IPS-18a (cell line): ENCODE results near the gene CDK14.

ENCODE experiments used
- H3K27ac ChIP-seq: one replicate; pipeline ENCODE4 v1.5.1; 2013; ENCODE audit warnings: low read length
- H3K27me3 ChIP-seq: one replicate; pipeline ENCODE4 v1.6.1; 2013; ENCODE audit warnings: mild to moderate bottlenecking, low read length; ENCODE audit not compliant: control insufficient read depth, insufficient read depth
- H3K36me3 ChIP-seq: one replicate; pipeline ENCODE4 v1.6.1; 2013; ENCODE audit warnings: low read depth, low read length; ENCODE audit not compliant: control insufficient read depth
- H3K4me1 ChIP-seq: one replicate; pipeline ENCODE4 v1.6.1; 2013; ENCODE audit warnings: low read depth, low read length; ENCODE audit not compliant: control insufficient read depth
- H3K4me3 ChIP-seq: one replicate; pipeline ENCODE4 v1.5.1; 2013; ENCODE audit warnings: low read length
- H3K9ac ChIP-seq: one replicate; pipeline ENCODE4 v1.6.1; 2013; ENCODE audit warnings: mild to moderate bottlenecking, low read length, moderate library complexity
- H3K9me3 ChIP-seq: one replicate; pipeline ENCODE4 v1.6.1; 2013; ENCODE audit warnings: low read depth, low read length; ENCODE audit not compliant: control insufficient read depth

CDK14 gene

DNA sequence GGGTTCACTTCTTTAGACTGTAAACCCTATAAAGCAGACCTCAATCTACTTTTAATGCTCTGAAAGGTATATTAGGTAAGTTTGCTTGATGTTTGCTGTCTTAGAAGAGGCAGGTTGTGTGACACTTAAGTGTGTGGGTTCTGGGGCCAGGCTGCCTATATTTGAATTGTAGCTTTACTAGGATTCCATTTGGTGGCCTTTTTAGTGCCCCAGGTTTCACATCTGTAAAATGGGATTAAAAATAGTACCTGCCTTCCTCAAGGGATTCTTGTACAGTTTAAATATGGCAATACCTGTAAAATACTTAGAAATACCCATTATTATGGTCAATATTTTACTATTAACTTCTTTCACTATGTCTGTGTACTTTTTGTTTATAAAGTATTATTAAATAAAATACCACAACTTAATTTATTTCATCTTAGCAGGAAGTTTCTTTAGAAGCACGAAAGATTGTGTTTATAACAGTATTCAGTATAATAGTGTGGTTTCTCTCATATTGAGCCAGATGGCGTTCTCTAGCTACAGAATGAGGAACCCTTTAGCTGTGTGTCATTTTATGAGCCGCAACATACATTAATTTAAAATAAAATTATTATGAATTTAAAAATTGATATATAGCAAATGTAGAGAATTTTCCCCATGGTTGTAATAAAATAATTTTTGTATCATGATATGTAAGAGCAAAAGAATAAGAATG is 94.2 kb downstream of the CDK14 start:
- Histone ChIP-seq H3K9me3 (no peaks in the 10 kb centered on the region), H3K4me3 (no peak overlapping the region), H3K36me3 (no peaks in the 10 kb centered on the region), H3K27me3 (no peaks in the 10 kb centered on the region), H3K27ac (no peak overlapping the region), H3K4me1 (peaks cover 9% of the 10 kb centered on the region), H3K9ac (no peak overlapping the region)

DNA sequence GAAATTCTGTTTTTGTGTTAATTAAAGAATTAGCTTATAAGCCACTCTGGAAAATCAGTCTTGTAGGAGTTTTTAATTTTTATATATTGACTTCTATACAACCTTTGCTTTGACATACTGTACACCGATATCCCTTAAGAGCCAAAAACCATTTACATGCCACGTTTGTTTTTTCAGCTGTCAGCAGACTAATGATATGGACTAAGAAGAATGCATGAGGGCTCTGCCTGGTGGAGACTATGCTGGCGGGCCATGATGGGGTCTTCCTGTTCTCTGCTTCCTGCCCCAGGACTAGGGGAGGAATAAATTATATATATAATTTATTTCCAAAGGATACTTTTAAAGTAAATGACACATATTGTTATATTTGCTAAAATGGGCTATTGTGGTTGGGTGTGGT is 96.3 kb downstream of the CDK14 start:
- H3K27me3 ChIP-seq: no peaks in the 10 kb centered on the region
- peaks cover 7% of the 10 kb centered on the region for H3K4me1 ChIP-seq
- H3K4me3 ChIP-seq: no peak overlapping the region
- H3K27ac ChIP-seq: no peak overlapping the region
- H3K9ac ChIP-seq: no peak overlapping the region
- no peaks in the 10 kb centered on the region for H3K9me3 ChIP-seq
- H3K36me3 ChIP-seq: no peaks in the 10 kb centered on the region

DNA sequence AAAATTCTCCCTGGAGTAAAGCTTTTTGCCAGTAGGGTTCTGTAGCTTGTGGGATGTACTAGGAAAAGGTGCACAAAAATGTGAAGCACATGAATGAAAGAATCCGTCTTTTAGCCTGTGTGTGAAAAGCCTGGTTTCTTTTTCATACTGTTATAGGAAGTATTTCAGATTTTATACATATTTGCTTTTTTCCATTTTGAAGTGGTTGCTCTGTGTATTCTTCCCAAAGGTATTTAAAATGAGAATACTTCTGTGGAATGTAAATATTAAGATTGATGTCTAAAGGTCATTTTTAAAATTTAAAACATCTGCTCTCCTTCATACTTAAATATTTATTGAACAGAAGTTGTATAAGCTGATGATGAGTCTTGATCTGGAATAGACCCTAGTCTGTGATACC is 96.8 kb downstream of the CDK14 start:
- H3K27ac ChIP-seq: no peak overlapping the region
- no peaks in the 10 kb centered on the region for H3K9me3 ChIP-seq
- H3K36me3 ChIP-seq: no peaks in the 10 kb centered on the region
- H3K9ac ChIP-seq: no peak overlapping the region
- H3K27me3 ChIP-seq: no peaks in the 10 kb centered on the region
- no peak overlapping the region for H3K4me3 ChIP-seq
- H3K4me1 ChIP-seq: peaks cover 7% of the 10 kb centered on the region

DNA sequence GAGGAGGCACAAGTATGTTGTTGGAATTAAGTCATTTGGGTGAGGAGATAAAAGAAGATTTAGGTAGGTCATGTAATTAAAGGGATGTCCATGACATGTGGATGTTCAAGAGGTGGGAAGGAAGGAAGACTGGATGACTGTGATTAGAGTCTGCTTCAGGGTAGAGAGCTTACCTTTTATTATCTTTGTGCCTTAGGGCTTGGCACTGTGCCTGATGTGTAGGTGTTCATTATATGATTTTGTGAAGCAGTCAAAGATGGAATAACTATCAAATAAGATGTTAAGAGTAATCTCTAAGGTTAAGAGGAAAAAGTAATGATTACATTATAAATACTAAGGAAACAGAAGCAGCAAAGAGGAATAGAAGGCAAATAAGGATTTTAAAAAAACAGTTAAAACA is 97.8 kb downstream of the CDK14 start:
- H3K9ac ChIP-seq: no peak overlapping the region
- no peak overlapping the region for H3K4me3 ChIP-seq
- peaks cover 2% of the 10 kb centered on the region for H3K4me1 ChIP-seq
- no peaks in the 10 kb centered on the region for H3K27me3 ChIP-seq
- H3K27ac ChIP-seq: no peak overlapping the region
- no peaks in the 10 kb centered on the region for H3K36me3 ChIP-seq
- H3K9me3 ChIP-seq: no peaks in the 10 kb centered on the region

DNA sequence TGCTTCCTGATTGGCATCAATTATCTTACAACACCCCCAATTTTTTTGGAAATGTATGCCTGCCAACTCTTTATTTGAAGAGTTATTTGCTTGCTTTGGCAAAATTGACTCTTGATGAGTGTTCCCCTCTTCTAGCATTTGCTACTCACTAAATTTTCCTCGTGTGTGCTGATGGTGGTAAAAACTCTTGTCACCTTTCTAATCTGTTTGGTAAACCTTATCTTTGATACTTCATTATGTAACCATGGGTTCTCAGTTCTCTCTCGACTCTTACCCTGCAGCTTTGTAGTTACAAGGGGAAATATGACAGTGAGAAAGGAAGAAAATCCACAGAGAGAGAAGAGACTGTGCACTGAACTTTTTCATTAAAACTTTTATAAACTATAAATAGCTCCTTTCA is 102.5 kb downstream of the CDK14 start:
- Histone ChIP-seq H3K27me3 (no peaks in the 10 kb centered on the region), H3K4me1 (peaks cover 6% of the 10 kb centered on the region), H3K36me3 (no peaks in the 10 kb centered on the region), H3K9me3 (no peaks in the 10 kb centered on the region), H3K4me3 (no peak overlapping the region), H3K9ac (no peak overlapping the region), H3K27ac (no peak overlapping the region)

DNA sequence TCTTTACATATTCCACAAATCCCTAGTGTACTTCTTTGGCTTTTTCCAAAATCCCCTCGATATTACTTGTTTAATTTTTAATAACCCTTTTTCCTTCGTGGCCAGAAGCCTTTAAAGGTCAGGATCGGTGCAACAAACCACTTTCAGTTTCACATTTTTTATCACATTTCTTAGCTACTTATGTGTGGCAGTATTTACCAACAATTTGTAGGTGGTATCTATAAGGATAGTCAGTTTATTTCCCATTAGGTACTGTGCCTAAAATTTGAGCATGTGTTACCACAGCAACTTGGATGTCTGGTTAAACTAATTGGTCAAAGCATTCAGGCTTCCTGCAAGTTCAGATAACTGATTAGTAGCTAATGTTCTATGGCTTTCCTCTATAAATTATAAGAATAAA is 104.9 kb downstream of the CDK14 start:
- Histone ChIP-seq H3K27ac (no peak overlapping the region), H3K36me3 (no peaks in the 10 kb centered on the region), H3K4me1 (peaks cover 6% of the 10 kb centered on the region), H3K9me3 (no peaks in the 10 kb centered on the region), H3K4me3 (no peak overlapping the region), H3K27me3 (no peaks in the 10 kb centered on the region), H3K9ac (no peak overlapping the region)

DNA sequence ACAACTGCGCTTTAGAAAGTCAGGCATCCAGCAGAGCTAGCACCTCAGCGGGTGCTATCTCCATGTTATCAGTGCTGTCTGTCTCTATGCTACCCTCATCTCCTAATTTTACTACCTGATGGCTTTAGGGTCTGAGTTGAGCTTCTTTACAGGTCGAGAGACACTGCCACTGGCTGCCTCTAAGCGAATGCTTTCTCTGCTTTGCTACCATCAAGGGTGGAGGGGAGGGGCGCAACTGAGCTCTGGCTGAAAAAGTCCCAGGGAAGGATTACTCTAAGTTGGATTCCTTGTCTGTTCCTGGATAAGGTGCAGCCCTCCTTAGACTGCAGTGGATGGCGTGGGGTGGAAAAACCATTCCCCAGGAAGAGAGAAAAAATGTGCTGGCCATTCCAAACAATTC is 105.7 kb downstream of the CDK14 start:
- no peak overlapping the region for H3K9ac ChIP-seq
- no peaks in the 10 kb centered on the region for H3K9me3 ChIP-seq
- peaks cover 11% of the 10 kb centered on the region for H3K4me1 ChIP-seq
- H3K27ac ChIP-seq: no peak overlapping the region
- H3K4me3 ChIP-seq: no peak overlapping the region
- H3K36me3 ChIP-seq: no peaks in the 10 kb centered on the region
- H3K27me3 ChIP-seq: no peaks in the 10 kb centered on the region

DNA sequence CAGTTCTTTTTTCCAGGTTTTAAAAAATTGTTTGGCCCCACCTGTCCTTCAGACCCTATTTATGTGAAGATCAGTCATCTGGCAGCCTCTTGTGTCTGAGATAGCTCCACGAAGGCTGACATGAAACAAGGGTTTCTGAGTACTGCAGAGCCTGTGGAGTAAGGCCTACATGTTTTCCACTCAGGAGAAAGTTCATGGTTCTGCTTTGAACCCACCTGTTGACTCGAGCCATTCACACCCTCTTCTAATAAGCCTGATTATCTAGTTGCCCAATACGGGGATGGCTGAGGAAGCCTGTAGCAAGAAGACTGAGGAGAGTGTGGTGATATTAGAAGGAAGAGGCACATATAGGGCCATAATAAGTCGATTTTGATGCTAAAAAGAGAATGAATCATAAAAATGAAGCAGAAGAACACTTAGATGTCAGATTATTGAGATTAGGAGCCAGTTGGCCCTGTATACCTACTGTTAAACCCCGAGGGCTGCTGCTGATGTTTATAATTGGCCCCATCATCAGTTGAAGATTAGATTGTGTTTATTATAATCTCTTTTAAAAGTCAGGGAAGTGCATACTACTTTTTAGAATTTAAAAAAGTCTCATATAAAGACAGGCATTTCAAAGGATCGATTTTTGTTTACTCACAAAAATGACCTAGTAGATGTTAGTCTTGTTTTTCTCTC is 109.4 kb downstream of the CDK14 start:
- Histone ChIP-seq H3K9ac (no peak overlapping the region), H3K4me1 (peaks cover 29% of the 10 kb centered on the region), H3K4me3 (no peak overlapping the region), H3K27ac (no peak overlapping the region), H3K36me3 (no peaks in the 10 kb centered on the region), H3K27me3 (no peaks in the 10 kb centered on the region), H3K9me3 (no peaks in the 10 kb centered on the region)

DNA sequence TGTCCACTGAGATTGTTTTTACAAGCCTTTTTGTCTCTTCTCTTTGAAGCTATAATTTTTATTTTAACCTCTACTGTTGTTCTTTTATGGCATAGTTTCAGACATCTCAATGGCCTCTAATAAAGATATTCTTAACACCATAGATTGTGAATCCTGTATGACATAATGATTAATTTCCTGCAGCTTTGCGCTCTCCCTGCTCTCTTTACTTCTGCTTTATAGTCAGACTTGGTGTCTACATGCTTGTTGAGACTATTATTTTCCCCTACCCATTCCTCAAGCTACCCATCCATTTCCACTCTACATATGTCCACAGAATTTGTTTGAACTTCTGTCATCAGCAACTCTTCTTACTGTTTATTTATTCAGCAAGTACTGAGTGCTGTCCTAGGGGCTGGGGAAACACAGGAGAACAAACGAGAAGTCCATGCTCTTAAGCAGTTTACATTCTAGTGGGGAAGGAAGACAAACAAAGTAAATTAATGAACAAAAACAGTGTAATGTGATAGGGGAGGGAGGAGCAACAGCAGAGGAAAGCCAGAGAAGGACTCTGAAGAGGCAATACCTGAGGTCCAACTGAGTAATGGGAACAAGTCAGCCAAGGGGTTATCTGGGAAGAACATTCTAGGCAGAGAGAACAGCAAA is 110.1 kb downstream of the CDK14 start:
- Histone ChIP-seq H3K9ac (no peak overlapping the region), H3K27me3 (no peaks in the 10 kb centered on the region), H3K9me3 (no peaks in the 10 kb centered on the region), H3K36me3 (no peaks in the 10 kb centered on the region), H3K27ac (no peak overlapping the region), H3K4me1 (peaks cover 33% of the 10 kb centered on the region), H3K4me3 (no peak overlapping the region)

DNA sequence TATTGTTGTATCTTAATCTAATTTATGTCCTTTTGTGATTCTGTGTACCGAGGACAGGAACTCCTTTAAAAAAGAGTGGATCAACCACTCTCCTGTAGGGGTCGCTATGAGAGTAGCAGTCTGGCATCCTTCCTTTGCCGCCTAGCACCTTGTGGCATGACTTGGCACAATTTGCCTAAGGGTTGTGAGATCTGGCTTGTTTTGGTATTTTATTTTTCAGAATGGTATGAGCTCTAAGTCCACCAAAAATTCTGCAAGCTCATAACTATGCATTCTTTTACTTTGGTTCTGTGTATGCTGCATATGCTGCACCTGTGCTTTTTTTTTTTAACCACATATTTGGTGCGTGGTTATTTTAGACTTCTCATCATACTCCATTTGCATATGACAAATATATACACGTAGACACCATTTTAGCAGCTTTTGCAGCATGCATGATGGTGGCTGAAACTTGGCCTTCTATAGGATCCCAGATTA is 112.8 kb downstream of the CDK14 start:
- peak overlapping the region; percentile 32 for H3K9ac ChIP-seq
- peak overlapping the region; percentile 9 for H3K27ac ChIP-seq
- no peaks in the 10 kb centered on the region for H3K9me3 ChIP-seq
- H3K27me3 ChIP-seq: no peaks in the 10 kb centered on the region
- H3K4me3 ChIP-seq: no peak overlapping the region
- H3K4me1 ChIP-seq: peaks cover 27% of the 10 kb centered on the region
- H3K36me3 ChIP-seq: no peaks in the 10 kb centered on the region

DNA sequence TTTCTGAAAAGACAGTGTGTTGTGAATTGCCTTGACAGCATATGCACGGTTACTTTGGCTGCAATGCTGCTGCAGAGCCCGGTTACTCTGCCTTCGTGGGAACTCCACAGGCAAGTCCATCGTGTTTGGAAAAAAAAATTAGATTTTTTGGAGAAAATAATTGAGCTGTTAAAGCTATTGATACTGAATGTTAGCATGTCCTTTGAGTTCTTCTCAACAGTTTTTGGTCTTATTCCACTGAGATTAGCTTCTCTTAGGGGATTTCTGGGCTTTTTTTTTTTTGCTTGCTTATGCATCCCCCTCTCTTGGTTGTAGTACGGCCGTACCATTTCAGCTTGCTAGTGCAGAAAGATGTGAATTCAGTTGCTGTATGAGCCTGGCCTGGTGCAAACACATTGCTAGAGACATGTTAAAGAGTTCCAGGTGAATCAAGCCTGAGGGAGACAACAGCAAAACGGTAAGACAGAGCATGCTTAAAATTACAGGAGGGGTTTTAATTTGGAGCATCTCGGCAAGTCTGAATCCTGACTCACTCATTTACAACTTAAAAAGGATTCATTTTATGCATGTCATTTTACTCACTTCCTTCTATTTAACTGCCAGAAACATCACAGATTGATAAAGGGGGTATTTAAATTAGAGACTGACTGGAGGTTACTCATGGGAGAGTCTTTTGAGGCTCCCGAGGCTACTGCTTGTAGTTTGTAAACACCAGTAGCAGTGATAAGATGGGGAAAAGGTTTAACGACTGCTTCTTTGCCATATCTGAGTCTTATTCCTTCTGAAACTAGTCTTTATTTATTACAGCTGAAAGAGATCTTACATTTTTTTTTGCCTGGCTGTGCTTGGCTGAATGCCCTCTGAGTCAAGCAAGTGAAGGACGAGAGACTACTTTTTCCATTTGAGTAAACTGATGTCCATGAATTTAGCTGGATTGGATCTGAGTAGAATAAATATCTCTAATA is 113.7 kb downstream of the CDK14 start:
- H3K36me3 ChIP-seq: no peaks in the 10 kb centered on the region
- no peaks in the 10 kb centered on the region for H3K9me3 ChIP-seq
- H3K27me3 ChIP-seq: no peaks in the 10 kb centered on the region
- no peak overlapping the region for H3K27ac ChIP-seq
- peak overlapping the region; percentile 32 for H3K9ac ChIP-seq
- H3K4me1 ChIP-seq: peaks cover 27% of the 10 kb centered on the region
- H3K4me3 ChIP-seq: no peak overlapping the region
